ENCODE measurements around the gene DHX9.

The DHX9 gene

GRCh38 chr1:182842265-182842664, 3.1 kb downstream of the DHX9 start:
- DNase-seq: no peak

DNA sequence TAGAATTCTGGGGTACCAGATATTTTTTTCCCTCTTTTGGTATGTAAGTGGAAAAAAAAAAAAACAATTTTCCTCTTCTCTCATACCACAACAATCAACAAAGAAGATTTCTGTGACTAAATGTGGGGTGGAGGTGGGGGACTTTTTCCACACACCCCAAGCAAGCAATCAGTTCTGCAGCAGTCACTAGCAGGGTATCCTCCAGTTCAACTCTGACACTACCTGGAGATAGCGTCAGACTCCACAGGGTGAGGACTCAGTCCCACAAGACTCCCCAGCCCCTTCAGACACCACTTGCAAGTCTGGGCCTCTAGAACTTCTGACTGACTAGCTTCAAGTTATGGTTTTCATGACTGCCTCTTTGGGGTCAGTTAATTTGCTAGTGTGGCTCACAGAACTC, 6.2 kb downstream of the DHX9 start:
- no peak for DNase-seq

GRCh38 chr1:182845894-182846293, 6.7 kb downstream of the DHX9 start:
- no peak for DNase-seq

- no peak for DNase-seq
Observed at GRCh38 chr1:182847105-182847504, 8.0 kb downstream of the DHX9 start.

- DNase-seq: no peak
Observed at GRCh38 chr1:182848736-182849135, 9.6 kb downstream of the DHX9 start.

DNA sequence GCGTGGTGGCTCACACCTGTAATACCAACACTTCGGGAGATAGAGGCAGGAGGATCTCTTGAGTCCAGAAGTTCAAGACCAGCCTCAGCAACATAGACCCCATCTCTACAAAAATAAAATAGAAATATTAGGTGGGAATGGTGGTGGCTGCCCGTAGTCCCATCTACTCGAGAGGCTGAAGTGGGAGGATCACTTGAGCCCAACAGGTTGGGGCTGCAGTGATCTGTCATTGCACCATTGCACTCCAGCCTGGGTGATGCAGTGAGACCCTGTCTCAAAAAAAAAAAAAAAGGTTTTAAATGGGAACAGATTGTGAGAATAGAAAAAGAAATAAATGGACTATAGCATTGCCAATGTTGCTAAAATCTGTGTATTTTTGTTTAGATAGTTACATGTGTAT, 11.2 kb downstream of the DHX9 start:
- DNase-seq: no peak

- DNase-seq: no peak
Observed at GRCh38 chr1:182851825-182852224, 12.7 kb downstream of the DHX9 start.

- DNase-seq: no peak
Observed at GRCh38 chr1:182855911-182856310, 16.8 kb downstream of the DHX9 start.

GRCh38 chr1:182857212-182857611, 18.1 kb downstream of the DHX9 start:
- no peak for DNase-seq

DNA sequence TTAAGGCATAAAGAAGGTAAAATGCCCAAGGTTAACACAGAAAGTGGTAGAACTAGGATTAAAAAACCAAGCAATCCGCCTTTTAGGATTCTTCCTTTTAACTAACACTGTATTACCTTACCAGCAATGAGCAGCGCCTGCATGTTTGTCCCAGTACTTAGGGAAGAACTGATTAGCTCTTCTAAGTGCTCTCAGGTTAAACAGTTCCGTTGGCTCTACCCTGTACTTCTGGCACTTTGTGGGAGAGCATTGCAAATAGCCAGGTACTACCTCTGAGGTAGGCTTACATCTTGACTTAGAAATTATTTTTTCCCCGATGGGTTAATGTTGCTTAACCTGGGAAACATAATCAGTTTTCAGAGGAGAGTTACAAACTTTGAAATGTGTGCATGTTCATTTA, 21.5 kb downstream of the DHX9 start:
- DNase-seq: no peak

DNA sequence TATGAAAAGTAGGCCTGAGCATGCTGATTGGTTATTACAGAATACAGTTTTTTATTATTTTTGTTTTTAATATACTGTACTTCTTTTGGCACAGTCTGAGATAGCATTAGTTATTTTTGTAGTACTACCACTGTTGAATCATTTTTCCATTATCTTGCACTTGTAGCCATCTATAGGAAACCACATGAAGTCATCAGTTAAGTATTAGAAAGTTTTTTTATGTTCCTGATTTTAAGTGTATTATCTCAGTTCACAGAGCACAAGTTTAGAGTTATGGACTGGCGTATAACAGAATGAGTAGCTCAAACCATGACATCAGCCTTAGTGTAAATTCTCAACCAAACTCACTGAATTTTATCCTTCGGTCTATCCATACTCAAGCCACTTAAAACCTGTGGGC, 22.8 kb downstream of the DHX9 start:
- DNase-seq: no peak

- no peak for DNase-seq
Observed at GRCh38 chr1:182862827-182863226, 23.7 kb downstream of the DHX9 start.

- no peak for DNase-seq
Observed at GRCh38 chr1:182863940-182864339, 24.8 kb downstream of the DHX9 start.

- DNase-seq: no peak
Observed at GRCh38 chr1:182867861-182868260, 28.7 kb downstream of the DHX9 start.

DNA sequence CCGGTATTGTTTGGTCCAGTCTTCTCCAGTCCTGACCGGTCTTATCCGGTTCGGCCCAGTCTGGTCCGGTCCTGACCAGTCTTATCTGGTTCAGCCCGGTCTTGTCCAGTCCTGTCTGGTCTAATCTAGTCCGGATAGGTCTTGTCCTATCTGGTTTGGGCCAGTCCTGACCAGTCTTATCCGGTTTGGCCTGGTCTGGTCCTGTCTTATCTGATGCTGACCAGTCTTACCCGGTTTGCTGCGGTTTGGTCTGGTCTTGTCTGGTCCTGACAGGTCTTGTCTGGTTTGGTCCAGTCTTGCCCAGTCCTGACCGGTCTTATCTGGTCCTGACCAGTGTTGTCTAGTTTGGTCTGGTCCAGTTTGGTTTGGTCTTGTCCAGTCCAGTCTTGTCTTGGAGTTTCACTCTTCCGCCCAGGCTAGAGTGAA, 30.1 kb downstream of the DHX9 start:
- no peak for DNase-seq

GRCh38 chr1:182872881-182873280, 33.7 kb downstream of the DHX9 start:
- DNase-seq: no peak

GRCh38 chr1:182875889-182876288, 36.7 kb downstream of the DHX9 start:
- no peak for DNase-seq

DNA sequence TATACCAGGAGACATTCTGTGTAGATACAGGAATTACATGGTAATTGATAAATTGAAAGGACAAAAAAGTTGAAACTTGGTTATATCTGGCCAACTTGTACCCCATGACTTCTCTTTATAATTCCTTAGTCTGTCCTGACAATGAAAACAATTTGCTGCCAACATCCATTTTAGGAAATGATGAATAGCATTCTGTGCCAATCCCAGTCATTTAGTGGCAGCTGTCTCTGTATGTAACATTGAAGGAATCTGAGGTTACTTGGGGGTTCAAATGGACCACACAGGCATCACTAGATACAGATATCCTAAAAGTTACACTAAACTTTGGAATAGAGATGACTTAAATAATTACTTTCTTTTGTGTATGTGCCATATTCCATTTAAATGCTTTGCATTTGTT, 38.2 kb downstream of the DHX9 start:
- DNase-seq: no peak

DNA sequence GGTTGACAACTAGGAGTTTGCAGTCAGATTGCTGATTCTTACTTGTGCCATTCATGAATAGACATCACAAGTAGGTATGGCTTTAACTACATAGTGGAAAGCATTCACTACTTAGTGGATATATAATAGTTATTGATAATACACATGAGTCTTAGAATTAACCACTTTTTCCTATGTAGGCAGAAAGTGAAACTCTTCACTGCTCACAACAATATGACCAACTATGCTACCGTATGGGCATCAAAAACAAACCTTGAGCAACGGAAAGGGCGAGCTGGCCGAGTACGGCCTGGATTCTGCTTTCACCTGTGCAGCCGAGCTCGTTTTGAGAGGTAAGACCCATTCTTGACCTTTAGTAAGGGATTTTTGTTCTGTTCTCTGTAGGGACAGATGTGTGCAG, 38.7 kb downstream of the DHX9 start:
- no peak for DNase-seq

GRCh38 chr1:182884872-182885271, 45.7 kb downstream of the DHX9 start:
- no peak for DNase-seq

DNA sequence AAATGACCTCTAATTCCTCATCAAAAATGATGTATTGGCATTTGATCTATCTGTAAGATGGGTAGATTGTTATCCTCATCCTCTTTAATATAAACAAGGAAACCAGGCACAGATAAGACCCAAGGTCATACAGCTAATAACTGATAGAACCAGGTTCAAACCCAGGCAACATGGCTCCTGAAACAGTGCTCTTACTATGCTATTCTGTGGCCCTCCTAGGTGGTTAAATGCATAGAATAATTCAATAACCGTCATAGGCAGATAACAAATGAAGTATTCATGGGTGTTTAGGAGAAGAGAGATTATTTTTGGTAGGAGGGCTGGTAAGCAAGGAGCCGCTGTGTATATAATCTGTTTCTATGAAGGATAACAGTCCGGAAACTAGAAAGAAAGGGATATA, 46.4 kb downstream of the DHX9 start:
- no peak for DNase-seq

- DNase-seq: no peak
Observed at GRCh38 chr1:182886985-182887384, 47.8 kb downstream of the DHX9 start.

DNA sequence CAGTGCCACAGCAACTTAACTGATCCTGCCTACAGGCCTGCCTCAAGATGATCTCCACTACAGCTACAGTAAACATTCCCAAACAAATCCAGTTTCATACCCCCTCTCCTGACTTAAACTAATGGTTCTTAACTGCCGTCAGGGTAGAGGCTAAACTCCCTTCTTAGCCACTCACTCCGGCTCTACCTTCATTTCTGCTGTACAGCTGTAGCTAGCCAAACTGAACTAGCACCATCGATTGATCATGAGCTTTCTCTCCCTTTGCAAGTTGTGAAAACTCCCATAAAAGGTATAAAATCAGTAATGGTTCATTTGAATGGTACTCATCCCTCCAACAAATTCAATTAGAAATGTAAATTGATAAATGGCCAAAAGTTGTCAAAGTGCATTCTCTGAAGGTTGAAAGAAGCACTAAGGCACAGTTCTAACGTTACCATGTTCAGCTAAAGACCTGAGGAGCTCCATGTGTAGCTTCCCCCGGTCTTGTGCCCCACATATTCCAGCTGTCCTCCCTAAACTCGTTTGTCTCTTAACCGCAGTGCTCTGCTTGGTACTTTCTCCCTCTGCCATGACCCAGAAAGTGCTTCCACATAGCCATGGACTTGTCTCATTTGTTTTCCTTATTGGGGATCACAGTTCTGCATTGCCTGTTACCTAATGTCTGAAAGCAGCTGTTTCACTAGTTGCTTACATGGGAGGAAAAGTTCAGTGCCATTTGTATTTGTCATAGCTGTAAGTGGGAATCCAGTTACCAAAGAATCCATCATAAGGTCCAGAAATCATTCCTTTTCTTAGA, 49.8 kb downstream of the DHX9 start:
- DNase-seq: peak; percentile 31

GRCh38 chr1:182889997-182890396, 50.9 kb downstream of the DHX9 start:
- DNase-seq: no peak

DNA sequence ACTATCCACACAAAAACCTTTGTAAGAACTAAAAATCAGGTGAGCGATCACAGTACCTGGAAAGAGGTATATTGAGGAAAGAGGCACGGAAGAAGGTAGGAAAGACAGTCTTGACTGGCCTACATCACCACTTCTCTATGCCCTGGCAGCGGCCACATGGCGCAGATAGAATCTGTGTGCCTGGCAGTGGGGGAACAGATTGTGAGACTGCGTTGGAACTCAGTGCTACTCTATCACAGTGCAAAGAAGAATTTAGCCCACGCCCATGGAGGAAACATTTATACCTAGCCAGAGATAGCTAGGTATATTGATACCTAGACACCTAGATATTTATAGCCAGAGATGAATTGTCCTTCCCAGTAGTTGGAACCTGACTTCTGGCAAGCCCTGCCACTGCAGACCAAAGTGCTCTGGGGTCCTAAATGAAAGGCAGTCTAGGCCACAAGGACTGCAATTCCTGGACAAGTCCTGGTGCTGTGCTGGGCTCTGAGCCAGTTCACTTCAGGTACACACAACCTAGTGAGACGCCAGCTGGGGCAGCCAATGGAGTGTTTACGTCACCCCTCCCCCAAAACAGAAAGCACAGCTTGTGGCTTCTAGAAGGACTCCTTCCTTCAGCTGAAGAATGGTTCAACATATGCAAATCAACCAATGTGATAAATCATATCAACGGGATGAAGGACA, 51.9 kb downstream of the DHX9 start:
- no peak for DNase-seq
